A673 (cell line): ENCODE data around the gene ZFAND2A. TPM values are rescaled to one million over a fixed set of nuclear protein-coding genes. Genes with fewer than 3 reads are reported as not detected.

ENCODE experiments used
- BruUV-seq: library from RNA; stranded (reverse); fragments of 400-500 nt; replicated peaks from 2 replicates; lab custom pipeline; 2021; lab: Mats Ljungman, UMichigan
- CTCF ChIA-PET: fragments of 300-600 bp; sonication (Branson Sonifier 250); formaldehyde crosslinking; loops from one replicate; lab custom pipeline; 2022; ENCODE audit warnings: antibody characterized with exemption; lab: Charles Lee
- POLR2A ChIA-PET: fragments of 300-600 bp; sonication (Branson Sonifier 250); formaldehyde crosslinking; loops from one replicate; lab custom pipeline; 2022; ENCODE audit warnings: antibody characterized with exemption; ENCODE audit not compliant: low non-redundant PET; lab: Charles Lee
- DNase-seq: peaks from one replicate; pipeline ENCODE4 v3.0.0-alpha.2; 2015; ENCODE audit warnings: low spot score
- H3K27ac ChIP-seq: fragments of 200-600 bp; sonication (generic); 2 replicates; pipeline ENCODE4 v1.5.1; 2016; ENCODE audit warnings: mixed run types, low read depth, mild to moderate bottlenecking, mixed read lengths, antibody characterized with exemption, low read length; ENCODE audit not compliant: poor library complexity, severe bottlenecking
- H3K27me3 ChIP-seq: fragments of 200-600 bp; sonication (generic); replicated peaks from 2 replicates; pipeline ENCODE4 v1.6.1; 2017; ENCODE audit warnings: mixed run types, low read depth, mild to moderate bottlenecking, mixed read lengths, antibody characterized with exemption, low read length; ENCODE audit not compliant: insufficient read depth, poor library complexity
- H3K36me3 ChIP-seq: fragments of 200-600 bp; sonication (generic); 2 replicates; pipeline ENCODE4 v1.6.1; 2016; ENCODE audit warnings: mixed run types, mild to moderate bottlenecking, mixed read lengths, antibody characterized with exemption, low read length; ENCODE audit not compliant: insufficient read depth, poor library complexity, severe bottlenecking
- H3K4me1 ChIP-seq: fragments of 200-600 bp; sonication (generic); 2 replicates; pipeline ENCODE4 v1.6.1; 2017; ENCODE audit warnings: mixed run types, mild to moderate bottlenecking, mixed read lengths, antibody characterized with exemption, low read length; ENCODE audit not compliant: insufficient read depth, poor library complexity, severe bottlenecking
- H3K4me3 ChIP-seq: fragments of 200-600 bp; sonication (generic); 2 replicates; pipeline ENCODE4 v1.5.1; 2016; ENCODE audit warnings: low read depth, mixed run types, mild to moderate bottlenecking, mixed read lengths, low read length; ENCODE audit not compliant: poor library complexity, severe bottlenecking
- H3K9me3 ChIP-seq: fragments of 200-600 bp; sonication (generic); 2 replicates; pipeline ENCODE4 v1.6.1; 2016; ENCODE audit warnings: mixed run types, low read depth, mild to moderate bottlenecking, mixed read lengths, antibody characterized with exemption, low read length; ENCODE audit not compliant: poor library complexity, severe bottlenecking
- CTCF ChIP-seq: fragments of 300-800, 200-600 bp; sonication (generic); conservative IDR thresholded peaks from 2 replicates; pipeline ENCODE4 v1.5.1; 2017; ENCODE audit warnings: low read depth, mild to moderate bottlenecking, antibody characterized with exemption, low read length, moderate library complexity, mixed read lengths
- EZH2 ChIP-seq: fragments of 200-600 bp; sonication (generic); IDR thresholded peaks from 2 replicates; pipeline ENCODE4 v1.6.1; 2017; ENCODE audit warnings: borderline replicate concordance, low read depth, mild to moderate bottlenecking, mixed read lengths, antibody characterized with exemption, low read length; ENCODE audit not compliant: poor library complexity, severe bottlenecking
- intact Hi-C: fragments of 100-400 bp; cut with micrococcal nuclease; formaldehyde crosslinking; loops from one replicate; pipeline ENCODE4 v1.10.0; 2022; ENCODE audit not compliant: unreplicated experiment
- total RNA-seq: library from RNA; stranded (reverse); gene quantifications from 2 replicates; pipeline ENCODE4 v1.2.3, GENCODE V29; 2021

ZFAND2A gene
- total RNA-seq, 1 experiment from 2014 or later: 27.4 TPM

GRCh38 chr7:1103789-1104515 is 56.0 kb downstream of the ZFAND2A start:
- BruUV-seq: no TSS peak
- ChIA-PET CTCF (no interaction called here), POLR2A (no interaction called here)
- Histone ChIP-seq H3K4me1 (no peaks in the 10 kb centered on the region), H3K27me3 (no peaks in the 10 kb centered on the region), H3K4me3 (no peak overlapping the region), H3K36me3 (no peaks in the 10 kb centered on the region), H3K27ac (no peak overlapping the region), H3K9me3 (no peaks in the 10 kb centered on the region)
- intact Hi-C loops: no loop called here
- DNase-seq: no peak
- TF ChIP-seq CTCF: no peak
- TF ChIP-seq EZH2: no peak

GRCh38 chr7:1103009-1103788 is 56.8 kb downstream of the ZFAND2A start:
- intact Hi-C loops: no loop called here
- TF ChIP-seq CTCF (no peak), EZH2 (no peak)
- BruUV-seq: no TSS peak
- H3K4me1 ChIP-seq: no peaks in the 10 kb centered on the region
- no peaks in the 10 kb centered on the region for H3K9me3 ChIP-seq
- no peaks in the 10 kb centered on the region for H3K36me3 ChIP-seq
- POLR2A ChIA-PET: no interaction called here
- CTCF ChIA-PET: interaction anchor here (0.7 kb wide), 1 partner anchor 110 kb away, joined by 7 read pairs; no protein-coding TSS in a partner anchor
- no peak overlapping the region for H3K4me3 ChIP-seq
- no peak for DNase-seq
- H3K27me3 ChIP-seq: no peaks in the 10 kb centered on the region
- H3K27ac ChIP-seq: no peak overlapping the region

Other genes starting within 250 kb of the ZFAND2A start
- 16.4 and 18.6 TPM in 2 replicates for gene ADAP1, start 205.5 kb downstream of the ZFAND2A start, total RNA-seq
- 17.6 and 18.8 TPM in 2 replicates for gene COX19, start 184.6 kb downstream of the ZFAND2A start, total RNA-seq
- not detected in 2 replicates for gene CYP2W1, start 177.0 kb downstream of the ZFAND2A start, total RNA-seq
- 0.95 and 2.4 TPM in 2 replicates for gene GPR146, start 115.7 kb downstream of the ZFAND2A start, total RNA-seq
- 0.37 and 0.63 TPM in 2 replicates for gene GPER1, start 72.1 kb downstream of the ZFAND2A start, total RNA-seq
- 1.2 and 1.9 TPM in 2 replicates for gene UNCX, start 72.7 kb upstream of the ZFAND2A start, total RNA-seq